Limb (tissue), 2 donors: ENCODE results near the gene FOXP2.

Source experiments
- DNase-seq, 2 donors: peaks; one replicate each; pipeline ENCODE4 v3.0.0-alpha.2; 2016; ENCODE audit errors: extremely low spot score in 2 of 2

FOXP2 gene

DNA sequence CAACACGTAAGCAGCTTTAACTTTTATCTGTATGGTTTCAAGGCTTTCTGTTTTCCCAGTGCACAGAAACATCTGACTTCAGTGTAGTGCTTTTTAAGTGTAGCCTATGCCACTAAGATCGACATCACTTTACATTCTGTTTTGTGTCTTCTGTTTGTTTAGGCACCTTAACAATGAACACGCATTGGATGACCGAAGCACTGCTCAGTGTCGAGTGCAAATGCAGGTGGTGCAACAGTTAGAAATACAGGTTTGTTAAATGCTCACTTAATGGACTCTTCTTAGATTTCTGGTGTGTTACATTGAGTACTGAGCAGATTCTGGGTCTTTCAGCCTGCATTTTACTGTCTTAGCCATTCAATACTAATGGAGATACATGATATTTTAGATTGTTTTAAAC is 237.4 kb downstream of the FOXP2 start:
- no peak for DNase-seq

DNA sequence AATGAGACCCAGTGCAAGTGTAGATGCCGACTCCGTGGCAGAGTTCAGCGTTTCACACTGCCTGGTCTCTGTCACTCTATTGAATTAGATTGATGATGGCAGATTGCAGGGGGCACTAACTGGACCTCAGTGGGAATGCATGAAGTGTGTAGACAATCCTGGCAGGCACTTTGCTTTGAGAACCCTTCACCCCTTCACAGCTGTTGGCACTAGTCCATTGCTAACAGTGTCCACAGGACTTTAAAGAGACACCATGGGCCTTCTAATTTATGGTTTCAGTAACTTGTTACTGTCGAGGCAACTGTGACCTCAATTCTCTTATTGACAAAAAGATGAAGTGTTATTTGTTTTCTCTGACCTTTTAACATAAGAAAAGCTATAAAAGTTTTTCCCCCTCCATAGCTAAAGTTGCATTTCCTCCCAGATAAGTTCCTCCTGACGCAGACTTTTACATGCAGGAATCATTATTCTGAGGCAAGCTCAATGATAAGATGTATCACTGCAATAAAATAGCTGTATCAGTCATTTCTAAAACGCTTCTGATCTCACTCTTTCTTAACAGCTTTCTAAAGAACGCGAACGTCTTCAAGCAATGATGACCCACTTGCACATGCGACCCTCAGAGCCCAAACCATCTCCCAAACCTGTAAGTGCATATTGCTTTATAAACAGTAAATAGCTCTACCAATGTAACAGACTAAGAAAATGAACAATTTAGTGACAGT is 238.9 kb downstream of the FOXP2 start:
- DNase-seq = no peak

DNA sequence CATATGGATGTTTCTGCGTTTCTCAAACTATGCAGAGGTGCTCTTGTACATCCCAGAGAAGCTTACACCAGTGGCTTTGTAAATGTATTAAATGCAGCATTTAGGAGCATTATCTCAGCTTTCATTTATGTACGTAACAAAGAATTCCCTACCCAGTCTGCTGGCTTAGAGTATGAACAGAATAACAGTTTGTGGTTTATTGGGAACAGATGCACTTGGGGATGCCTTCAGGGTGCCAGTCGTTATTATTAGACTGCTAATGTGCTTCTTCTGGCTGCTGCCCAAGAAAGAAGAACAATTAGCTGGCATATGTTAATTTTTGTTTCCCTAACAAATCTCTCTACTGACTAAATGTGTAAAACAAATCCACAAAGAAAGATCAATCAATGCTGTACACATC is 241.9 kb downstream of the FOXP2 start:
- DNase-seq = no peak

DNA sequence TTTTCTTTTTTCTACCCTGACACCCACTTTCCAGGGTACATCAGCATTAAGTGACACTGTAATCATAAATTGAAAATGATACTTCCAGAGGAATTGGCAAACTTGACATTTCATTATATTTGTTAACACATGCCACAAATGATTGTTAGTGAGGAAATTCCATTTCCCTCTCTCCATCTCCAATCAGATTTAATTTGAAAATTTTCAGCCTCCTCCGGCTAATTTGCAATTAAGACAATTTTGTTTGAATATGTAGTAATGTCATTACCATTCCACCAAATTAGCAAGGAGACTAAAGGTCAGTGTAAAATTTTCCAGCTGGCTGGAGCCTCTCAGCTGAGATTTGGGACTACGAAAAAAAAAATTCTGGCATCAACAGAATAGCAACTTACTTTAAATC is 242.7 kb downstream of the FOXP2 start:
- no peak for DNase-seq

DNA sequence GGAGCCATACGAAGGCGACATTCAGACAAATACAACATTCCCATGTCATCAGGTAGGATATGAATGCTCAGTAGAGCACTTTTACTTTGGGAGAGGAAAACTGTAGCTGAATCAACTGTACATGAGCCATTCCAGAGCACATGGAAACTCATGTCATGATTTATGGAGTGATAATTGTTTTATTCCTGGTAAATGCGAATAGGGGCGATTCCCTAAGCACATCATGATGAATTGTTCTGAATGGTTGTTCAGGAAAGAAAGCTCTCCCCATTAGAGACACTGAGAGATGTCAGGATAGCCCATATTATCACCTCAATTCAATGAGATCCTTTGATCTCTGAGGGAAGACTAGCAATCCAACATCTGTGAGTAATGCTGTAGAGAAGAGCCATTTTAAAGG is 243.6 kb downstream of the FOXP2 start:
- DNase-seq = no peak

DNA sequence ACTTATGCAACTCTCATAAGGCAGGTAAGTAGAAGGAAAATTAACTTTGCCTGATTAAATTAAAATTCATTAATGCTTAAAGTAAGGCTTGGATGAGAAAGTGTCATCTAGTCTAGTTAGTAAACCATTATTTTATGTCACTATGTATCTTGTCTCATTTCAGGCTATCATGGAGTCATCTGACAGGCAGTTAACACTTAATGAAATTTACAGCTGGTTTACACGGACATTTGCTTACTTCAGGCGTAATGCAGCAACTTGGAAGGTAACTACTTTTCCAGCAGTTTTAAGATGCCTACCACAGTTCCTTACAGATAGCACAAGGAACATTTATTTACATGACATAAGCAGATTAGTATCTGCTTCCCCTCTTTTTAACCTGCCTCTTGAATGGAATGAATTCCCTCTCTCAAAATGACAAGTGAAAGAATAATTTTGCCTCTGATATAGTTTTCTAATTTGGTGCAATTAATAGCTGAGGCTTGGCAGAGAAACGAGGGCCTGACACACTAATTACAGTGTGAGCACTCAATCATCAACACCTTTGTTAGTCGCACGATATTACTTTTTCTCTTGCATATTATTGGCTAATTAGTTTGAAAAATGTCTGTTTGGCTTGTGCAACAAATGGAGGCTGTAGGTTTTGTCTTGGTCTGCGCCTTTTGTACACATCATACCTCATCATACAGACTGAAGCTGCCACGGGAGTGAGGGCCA is 245.0 kb downstream of the FOXP2 start:
- DNase-seq = no peak

DNA sequence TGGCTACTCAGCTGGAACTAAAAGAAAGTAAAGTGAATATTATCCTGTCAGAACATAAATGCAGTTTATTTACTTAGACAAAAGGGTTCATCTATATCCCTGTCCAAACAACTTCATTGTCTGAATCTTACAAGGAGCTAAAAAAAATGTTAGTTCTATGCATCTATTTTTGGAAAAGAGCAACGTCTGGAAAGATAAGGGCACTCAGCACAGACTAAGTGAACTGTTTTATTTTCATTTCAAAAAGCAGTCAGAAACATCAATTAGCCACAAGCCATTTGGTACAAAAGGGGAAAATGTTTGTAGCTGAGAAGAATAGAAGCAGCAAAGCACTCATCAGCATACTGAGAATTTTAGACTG is 245.5 kb downstream of the FOXP2 start:
- no peak for DNase-seq

DNA sequence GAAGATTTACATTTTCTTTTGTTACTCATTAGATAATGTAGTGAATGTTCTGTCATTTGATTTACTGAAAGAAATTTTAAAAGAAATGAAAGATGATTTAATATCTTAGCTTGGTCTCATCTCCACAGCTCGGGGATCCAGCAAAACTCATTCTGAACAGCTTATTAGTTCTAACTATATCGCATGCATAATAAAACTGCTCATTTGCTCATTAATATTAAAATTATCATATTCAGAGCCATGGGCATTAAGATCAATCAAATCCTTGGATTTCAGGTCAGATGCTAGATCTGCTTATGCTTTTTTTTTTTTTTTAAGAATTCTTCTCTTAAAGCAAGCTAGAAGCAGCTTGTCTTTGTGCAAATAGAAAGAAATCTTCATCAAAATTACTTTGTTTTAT is 246.1 kb downstream of the FOXP2 start:
- DNase-seq = no peak

DNA sequence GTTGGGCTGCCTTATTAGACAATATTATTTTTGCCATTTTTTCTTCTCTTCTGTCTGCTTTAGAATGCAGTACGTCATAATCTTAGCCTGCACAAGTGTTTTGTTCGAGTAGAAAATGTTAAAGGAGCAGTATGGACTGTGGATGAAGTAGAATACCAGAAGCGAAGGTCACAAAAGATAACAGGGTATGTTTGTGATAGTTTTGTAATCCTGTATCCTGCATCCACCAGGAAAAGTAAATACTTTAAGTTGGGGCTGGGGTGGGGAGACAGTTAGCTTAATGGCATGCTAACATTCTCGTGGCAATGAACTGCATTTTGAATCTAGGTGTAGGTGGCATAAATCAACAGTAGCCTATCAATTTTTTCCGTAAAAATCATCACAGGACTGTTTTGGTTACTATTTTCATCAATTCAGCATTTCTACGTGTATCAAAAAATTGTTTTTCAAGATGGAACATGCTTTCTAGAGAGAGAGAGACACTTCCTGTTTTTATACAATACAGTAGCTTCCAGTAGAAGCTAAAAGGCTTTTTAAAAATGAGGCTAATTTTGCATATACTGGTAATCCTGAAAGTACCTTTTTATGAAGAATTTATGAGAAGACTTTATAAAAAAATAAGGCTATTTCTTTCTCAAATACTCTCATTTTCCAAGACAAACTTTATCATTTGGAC is 247.5 kb downstream of the FOXP2 start:
- no peak for DNase-seq

DNA sequence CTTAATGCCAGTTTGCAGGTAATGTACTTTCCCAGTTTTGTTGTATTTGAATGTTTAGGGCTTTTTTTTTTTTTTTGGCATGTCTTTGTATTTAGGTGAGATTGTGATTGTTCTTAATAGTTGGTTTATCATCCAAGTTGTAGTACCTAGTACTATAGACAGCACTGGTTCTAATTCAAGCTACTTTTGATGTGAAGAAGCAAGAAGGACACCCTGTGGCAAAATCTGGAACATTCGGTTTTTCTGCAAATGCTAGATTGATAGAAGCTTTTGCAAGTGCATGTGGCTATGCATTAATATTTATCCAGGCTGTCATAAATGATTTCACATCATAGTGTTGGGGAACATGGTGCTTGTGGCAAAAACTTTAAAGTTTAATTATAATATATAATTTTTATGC is 248.9 kb downstream of the FOXP2 start:
- peak in 1 of 2 donors; percentile 49 for DNase-seq

DNA sequence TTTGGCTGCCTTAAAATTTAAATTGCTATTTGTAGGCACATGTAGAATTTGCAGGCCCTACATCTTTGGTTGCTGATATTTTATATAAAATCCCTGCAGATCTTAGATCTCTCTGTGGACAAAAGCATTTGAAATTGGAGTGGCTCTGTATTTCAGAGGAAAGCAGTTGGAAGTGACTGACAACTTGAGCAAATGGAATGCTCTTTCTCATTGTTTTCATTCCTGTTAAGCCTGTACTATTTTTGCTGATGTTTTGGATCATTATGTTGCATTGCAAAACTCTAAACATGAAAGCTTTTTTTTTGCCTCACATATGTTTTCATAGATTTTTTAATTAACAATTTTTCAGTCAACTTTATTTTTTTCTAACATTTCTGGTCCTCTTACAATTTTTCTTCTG is 256.1 kb downstream of the FOXP2 start:
- DNase-seq = no peak

DNA sequence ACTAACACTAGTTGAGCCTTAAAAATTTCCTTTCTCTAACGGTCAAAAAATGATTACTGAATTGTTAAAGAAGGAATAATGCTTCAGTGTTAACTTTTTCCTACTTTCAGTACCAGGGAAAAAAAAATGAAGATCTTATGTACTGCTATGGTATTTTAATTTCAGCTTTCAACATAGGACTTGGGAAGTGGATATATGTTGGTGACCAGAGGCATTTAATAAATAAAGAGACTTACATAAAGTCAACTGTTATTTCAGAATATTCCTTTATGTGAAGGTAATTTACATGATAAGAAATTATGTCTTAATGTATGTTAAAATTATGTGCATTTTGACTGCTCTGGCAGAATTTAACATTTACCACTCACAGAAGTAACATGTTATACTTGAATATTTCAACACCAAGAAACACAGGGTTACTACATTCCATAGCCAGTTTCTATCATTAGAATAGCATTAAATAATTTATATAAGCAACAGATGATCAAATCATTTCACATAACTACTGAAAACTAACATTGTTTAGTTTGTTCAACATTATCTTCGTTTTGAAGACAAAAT is 257.0 kb downstream of the FOXP2 start:
- no peak for DNase-seq

DNA sequence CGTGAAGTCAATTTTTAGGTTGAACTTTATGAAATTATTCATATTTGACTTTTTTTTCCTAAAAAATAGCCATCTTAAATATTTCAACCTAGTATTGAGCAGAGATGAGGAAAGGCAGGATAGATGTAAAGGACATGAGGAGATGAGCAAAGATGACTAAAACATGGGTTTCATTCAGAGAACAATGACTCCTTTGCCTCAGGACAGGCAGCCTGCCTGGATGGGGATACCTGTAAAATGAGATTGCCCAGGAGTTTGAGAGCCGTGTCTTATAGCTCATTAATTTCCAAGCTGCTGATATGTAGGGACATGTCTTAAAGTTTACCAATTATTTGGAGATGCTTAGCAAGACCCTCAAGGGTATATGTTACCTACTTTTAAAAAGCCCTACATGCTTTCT is 263.5 kb downstream of the FOXP2 start:
- no peak for DNase-seq

DNA sequence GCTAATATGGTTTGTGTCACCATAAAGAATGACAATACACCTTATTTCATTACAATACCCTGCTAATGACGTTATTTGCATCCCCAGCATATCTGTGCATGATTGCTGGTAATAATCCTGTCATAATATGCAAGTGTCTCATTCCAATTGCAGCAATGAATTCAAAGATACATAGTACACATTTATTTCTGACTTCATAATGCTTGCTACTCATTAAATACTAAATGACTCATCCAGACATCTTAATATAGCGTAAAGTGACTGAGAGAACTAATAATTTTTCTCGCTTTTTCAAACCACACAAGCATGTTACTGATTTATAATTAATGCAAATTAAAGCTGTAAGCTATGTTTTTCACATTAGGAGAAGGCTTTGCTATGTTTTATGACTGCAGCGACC is 272.6 kb downstream of the FOXP2 start:
- DNase-seq = no peak

DNA sequence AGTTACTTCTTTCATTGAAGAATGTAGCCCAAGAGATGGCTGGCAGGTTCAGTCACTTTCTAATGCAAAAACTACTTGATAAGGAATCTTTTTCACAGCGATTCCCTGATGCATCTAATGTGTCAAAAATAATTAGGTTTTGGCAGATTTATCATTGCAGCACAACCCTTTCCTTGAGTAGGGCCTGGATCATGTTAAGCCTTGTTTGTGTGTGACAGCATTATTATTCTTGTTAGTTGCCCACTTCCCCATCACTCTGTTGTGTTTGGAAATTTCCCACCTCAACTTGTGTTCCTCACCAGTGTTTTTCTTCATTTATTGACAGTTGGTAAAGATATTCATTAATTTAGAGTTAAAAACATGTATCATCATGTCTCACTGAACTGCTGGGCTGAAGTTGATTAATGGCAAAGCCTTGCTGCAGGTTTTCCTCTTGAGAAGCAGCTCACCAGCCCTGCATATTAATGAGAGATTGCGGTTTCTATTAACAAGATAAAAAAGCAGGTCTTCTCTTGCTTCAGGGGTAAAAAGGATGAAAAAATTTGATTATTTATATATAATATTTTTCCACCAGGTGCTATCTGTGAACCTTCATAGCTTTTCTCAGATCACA is 273.9 kb downstream of the FOXP2 start:
- DNase-seq = no peak

DNA sequence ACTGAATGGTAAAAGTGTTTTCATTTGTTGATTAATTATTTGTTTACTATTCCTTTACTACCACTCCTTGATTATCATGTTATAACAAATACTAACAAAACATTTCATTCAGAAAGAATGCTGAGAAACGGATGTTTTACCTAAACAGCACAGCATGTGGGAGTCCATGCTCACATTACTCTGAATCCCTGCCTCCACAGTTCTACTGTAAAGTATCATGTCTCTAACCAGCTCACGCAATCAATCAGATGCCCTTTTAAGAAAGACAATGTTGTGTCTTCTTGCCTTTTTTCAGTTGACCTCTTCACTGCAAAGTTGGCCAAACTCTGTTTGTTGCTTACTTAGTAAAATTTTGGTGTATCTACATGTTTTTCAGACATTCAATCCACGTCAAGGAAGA is 274.8 kb downstream of the FOXP2 start:
- no peak for DNase-seq

DNA sequence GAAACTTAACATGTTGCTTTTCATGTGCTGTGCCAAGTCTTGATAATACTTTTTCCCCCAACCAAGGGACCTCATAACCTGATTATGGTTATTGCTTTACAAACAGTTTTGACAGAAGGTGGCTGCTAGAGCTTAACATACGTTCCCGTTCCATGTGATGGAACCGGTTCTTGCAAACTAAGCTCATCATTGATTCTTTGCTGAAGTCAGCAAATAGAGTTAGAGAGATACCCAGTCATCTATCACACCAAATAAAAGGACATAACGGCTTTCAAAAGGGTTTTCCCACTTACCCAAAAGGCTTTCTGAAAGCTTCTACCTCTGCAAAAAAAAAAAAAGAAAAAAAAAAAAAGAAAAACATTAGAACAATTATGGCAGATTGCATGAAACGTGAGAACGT is 277.0 kb downstream of the FOXP2 start:
- DNase-seq = no peak

DNA sequence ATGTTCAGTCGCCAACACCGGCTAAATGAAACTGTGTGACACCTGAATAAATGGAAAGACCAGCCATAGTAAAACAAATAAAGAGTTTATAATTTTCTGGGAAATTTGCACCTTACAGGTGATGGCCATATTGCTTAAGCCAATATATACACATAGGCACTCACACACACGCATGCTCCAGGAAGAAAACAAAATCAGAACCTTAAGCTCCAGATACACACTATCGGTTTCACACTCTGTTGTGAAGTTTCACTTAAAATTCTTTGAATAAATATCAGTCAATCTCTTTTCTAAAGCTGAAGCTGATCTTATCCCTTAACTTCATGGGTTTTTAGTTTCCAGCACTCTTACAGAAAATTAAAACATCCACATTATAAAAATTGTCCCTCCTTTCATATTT is 280.6 kb downstream of the FOXP2 start:
- DNase-seq = no peak

DNA sequence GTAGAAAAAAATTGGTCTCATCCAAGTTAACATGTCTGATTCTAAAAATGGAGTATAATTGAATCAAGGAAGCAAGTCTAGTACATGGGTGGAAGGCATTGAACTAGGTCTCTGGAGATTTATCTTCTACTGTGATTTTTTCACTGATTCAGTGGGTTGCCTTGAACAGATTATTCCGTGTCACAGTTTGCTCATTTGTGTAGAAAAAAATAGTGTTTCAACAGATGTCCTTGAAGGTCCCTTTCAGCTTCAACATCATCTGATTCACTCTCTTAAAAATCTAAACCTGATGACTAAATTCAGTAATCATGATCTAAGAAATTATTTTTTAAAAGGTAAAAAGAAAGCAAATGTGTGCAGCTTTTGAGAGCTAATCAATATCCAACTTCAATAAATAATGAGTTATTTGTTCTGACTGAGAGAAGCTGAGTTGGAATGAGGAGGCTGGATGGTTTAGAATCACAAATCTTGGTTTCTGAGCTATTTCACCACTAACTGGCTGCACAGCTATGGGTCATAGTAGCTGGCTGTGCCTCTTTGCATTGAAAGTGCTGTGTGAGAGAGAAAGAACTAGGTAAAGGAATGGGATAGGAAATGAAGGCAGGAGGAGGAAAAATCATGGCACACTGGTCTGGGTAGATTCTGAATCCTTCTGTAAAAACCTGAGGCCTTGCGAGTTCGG is 285.8 kb downstream of the FOXP2 start:
- DNase-seq = no peak

DNA sequence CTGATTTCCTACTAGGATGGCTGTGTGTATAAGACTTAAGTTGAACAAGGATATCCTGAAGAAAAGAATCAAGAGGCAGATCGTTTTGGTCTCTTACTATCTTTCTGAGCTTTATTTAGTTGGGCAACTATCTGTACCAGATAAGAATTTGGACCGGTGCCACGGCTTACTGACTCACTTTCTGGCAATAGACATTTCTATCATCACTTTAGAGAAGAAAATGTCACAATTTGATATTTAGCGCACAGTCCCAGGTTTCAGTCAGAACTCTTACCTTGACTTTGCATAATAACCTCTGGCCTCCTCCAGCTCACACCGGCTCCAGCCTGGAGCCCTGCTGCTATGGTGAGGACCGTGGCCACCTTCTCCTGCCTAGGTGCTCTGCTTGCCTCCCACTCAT is 289.1 kb downstream of the FOXP2 start:
- DNase-seq = no peak

DNA sequence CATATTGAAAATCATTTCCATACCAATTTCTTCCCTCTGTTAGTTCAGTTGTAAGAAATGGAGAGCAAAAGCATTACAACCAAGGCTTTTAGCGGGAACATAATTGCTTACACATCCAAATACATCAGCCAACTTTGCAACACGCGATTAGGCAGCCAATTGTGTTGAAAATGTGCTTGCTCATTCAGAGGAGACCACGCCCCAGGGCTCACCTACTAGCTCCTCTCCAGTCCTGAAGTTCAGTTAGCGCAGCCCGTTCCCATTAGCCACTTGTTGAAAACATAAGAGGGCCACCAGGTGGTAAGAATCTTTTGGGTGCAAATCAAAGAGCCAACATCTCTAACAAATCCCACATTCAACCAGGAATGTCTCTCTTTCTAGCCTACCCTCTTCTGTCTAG is 294.0 kb downstream of the FOXP2 start:
- no peak for DNase-seq

DNA sequence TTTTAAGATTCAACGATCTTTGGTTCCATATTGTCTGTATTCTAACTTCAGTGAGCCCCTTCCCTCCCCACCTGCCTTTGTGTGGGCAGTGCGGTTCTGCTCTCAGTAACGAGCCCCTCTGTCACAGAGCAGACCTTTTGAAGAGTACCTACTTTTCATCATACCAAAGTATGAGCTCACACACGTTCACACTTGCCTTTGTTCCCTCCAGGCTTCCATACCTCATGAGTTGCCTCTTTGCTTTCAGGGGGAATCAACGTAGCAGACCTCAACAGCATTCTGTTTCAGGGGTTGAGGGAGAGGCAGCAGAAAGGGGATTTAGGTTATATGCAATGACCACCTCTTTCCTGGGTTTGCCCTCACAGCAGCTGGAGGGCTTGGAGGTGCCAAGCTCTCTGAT is 295.9 kb downstream of the FOXP2 start:
- no peak for DNase-seq
